Ecto neural progenitor cell (in vitro differentiated cells): ENCODE measurements around the gene KLHDC8B.
"Not testable (repeated sequence)": the region's sequence is repeated elsewhere in the genome, so short reads cannot be mapped to it uniquely, and the experiment has no call there.

Experiments
- DNase-seq: peaks from one replicate; pipeline ENCODE4 v3.0.0-alpha.2; 2018; ENCODE audit warnings: low spot score

The KLHDC8B gene

GRCh38 chr3:49183873-49184272 lies 12.5 kb downstream of the KLHDC8B start:
- DNase-seq, result no peak

DNA sequence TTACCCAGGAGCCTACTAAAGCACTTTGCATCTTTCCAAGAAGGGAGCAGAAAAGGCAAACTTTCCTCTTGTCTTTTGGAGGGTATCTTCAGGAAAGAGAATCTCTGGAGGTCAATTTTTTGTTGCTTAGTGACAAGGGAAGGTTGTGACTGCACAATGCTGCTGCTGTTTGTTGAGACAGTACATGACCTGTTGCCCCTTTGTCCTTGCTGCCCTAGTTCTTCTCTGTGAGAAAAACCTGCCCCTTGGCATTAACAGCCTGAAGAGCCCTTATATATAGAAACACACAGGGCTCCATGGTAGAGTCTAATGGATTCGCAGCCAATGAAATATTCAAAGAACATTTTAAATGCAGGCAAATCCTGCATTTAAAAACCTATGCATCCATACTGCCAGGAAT lies 20.3 kb downstream of the KLHDC8B start:
- DNase-seq, result no peak

DNA sequence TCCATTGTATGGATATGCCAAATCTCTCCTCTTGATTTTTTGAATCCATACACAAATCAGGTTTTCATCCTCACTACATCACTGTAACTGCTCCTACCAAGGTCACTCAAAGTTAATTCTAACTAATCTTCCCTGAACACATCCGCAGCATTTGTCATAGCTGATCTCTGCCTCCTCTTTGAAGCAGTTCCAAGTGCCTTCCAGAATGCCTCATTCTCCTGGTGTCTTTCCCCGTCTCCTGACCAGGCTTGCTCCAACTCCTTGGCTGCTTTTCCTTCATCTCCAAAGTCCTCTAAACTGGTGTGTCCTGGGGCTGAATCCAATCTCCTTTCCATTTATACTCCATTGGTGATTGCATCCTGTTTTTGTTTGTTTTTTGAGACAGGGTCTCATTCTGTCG lies 26.8 kb downstream of the KLHDC8B start:
- DNase-seq, result no peak

GRCh38 chr3:49198611-49199230 lies 27.3 kb downstream of the KLHDC8B start:
- DNase-seq, result no peak

DNA sequence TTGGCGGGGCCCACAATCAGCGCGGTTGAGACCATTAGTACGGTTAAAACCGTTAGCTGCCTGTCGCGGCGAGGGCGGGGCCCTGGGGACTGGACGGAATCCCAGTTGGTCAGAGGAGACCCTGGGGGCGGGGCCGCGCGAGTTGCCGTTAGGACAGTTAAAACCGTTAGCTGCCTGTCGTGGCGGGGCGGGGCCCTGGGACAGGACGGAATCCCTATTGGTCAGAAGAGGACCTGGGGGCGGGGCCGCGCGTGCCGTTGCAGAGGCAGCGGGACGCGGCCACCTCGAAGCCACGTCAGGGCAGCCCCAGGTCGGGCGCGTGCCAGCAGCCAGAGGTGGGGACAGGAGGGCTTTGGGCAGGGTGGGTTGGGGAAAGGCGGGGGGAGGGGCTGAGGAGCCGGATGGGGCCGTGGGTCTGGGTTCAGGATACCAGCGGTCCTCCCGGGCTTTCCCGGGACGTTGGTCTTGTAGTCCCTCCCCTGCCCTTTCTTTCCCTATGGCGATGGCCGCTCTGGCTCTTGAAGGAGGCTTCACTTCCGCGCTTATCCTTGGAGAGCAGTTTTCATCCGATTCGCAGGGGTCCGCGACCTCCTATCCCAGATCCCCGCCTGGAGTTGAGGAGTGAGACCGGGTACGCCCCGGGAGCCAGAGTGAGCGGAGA lies 28.0 kb downstream of the KLHDC8B start:
- DNase-seq, result peak; percentile 71

- no peak for DNase-seq
Measured at GRCh38 chr3:49199900-49200281, 28.5 kb downstream of the KLHDC8B start.

GRCh38 chr3:49213541-49213943 lies 42.1 kb downstream of the KLHDC8B start:
- no peak for DNase-seq

DNA sequence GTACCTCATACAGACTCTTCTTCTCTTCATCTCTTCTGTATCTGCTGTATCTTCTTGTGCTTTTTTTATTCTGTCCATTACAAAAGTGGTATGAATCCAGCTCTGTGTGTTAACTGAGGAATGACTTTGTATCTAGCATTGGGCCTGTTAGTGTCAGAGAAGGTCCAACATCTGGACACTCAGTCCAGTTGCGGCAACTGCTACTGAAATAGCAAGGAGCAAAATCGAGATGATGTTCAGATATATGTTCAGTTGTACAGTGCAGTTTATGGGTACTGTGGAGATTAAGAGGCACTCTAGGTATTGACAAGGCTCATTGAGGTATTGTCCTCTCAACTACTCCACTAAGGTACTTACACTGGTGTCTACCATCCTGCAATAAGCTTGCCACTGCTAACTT lies 42.6 kb downstream of the KLHDC8B start:
- DNase-seq, result no peak

DNA sequence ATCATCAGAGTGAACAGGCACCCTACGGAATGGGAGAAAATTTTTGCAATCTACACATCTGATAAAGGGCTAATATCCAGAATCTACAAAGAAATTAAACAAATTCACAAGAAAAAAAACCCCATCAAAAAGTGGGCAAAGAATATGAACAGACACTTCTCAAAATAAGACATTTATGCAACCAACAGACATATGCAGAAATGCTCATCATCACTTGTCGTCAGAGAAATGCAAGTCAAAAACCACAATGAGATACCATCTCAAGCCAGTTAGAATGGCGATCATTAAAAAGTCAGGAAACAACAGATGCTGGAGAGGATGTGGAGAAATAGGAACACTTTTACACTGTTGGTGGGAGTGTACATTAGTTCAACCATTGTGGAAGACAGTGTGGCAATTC lies 45.3 kb downstream of the KLHDC8B start:
- not testable (repeated sequence) for DNase-seq

DNA sequence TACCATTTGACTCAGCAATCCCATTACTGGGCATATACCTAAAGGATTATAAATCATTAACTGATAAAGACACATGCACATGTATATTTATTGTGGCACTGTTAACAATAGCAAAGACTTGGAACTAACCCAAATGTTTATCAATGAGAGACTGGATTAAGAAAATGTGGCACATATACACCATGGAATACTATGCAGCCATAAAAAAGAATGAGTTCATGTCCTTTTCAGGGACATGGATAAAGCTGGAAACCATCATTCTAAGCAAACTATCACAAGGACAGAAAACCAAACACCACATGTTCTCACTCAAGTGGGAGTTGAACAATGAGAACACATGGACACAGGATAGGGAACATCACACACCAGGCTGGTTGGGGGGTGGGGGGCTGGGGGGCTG lies 45.7 kb downstream of the KLHDC8B start:
- not testable (repeated sequence) for DNase-seq

DNA sequence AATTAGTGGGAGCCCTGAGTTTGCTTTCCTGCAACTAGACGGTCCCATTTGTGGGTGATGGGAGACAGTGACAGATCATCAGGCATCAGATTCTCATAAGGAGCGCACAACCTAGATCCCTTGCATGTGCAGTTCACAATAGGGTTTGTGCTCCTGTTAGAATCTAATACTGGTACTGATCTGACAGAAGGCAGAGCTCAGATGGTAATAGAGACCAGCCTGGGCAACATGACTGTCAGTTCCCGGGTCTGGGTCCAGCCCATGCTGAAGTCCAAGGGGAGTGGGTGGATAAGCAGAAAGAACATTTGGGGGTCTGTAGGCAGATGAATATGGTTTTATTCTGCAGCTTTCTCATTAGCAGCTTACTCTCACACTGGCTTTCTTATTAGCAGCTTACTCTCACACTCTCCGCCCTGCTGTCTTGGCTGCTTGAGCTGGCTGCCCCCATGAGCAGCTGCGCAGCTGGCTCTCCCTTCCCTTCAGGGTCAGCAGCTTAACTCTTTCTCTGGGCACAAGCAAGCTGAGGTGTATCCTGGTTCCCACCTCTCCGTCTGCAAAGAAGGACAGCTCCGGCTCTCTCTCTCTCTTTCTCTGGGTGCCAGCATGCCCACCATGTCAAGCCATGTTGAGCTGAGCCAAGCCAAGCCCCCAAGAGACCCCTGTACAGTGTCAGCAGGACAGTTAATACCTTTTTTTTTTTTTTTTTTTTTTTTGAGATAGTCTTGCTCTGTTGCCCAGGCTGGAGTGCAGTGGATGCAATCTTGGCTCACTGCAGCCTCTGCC lies 46.5 kb downstream of the KLHDC8B start:
- DNase-seq, result no peak

GRCh38 chr3:49218471-49218989 lies 47.1 kb downstream of the KLHDC8B start:
- not testable (repeated sequence) for DNase-seq

DNA sequence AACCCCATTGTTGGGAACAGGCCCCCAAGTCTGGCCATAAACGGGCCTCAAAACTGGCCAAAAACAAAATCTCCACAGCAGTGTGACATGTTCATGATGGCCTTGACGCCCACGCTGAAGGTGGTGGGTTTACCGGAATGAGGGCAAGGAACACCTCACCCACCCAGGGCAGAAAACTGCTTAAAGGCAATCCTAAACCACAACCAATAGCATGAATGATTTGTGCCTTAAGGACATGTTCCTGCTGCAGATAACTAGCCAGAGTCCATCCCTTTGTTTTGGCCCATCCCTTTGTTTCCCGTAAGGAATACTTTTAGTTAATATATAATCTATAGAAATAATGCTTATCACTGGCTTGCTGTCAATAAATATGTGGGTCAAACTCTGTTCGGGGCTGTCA lies 47.7 kb downstream of the KLHDC8B start:
- no peak for DNase-seq

DNA sequence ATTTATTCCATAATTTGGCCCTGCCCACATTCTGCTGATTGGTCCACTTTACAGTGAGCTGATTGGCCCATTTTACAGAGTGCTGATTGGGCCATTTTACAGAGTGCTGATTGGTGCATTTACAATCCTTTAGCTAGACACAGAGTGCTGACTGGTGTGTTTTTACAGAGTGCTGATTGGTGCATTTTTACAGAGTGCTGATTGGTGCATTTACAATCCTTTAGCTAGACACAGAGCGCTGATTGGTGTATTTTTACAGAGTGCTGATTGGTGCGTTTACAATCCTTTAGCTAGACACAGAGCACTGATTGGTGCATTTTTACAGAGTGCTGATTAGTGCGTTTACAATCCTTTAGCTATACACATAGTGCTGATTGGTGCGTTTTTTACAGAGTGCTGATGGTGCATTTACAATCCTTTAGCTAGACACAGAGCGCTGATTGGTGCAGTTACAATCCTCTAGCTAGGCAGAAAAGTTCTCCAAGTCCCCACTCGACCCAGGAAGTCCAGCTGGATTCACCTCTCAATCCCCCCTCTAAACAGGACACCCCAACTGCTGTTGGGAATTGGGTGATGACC lies 49.7 kb downstream of the KLHDC8B start:
- DNase-seq, result not testable (repeated sequence)

DNA sequence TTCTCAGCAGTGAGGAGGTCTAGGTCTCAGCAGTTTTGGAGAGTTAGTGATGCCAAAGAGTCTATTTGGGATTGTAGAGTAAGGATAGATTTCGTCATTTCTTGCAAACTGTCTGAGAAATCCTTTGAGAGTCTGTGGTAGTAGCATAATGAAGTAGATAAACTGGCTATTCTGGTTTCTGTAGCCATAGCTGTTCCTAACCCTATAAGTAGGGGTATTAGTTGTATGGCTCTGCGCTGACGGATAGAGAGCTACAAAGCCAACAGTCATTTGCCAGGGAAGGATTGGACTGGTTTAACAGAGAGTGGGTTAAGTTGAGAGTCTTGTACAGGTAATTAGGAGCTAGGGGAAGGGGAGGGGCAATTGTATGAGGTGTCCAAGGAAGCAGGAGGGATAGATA lies 50.6 kb downstream of the KLHDC8B start:
- DNase-seq, result no peak
